HepG2 (cell line): ENCODE data around the gene TAP1. TPM values are rescaled to one million over a fixed set of nuclear protein-coding genes. Genes with fewer than 3 reads are reported as not detected.

ENCODE experiments used
- ATAC-seq: fragments of 200-7000 bp; cut with Tn5 transposase; 3 replicates; pipeline ENCODE4 v1.9.1; 2020; ENCODE audit warnings: mild to moderate bottlenecking, moderate library complexity
- BruUV-seq: library from RNA; stranded (reverse); fragments of 400-500 nt; replicated peaks from 2 replicates; lab custom pipeline; 2021; lab: Mats Ljungman, UMichigan
- CTCF ChIA-PET: fragments of 300-600 bp; formaldehyde crosslinking; extraction: SDS; loops from one replicate; lab custom pipeline; 2021; ENCODE audit warnings: low total read pairs, inconsistent platforms, low intra/inter-chr PET ratio; lab: Yijun Ruan, JAX
- POLR2A ChIA-PET: fragments of 350-600 bp; sonication (Branson Sonifier 250); formaldehyde crosslinking; loops from one replicate; lab custom pipeline; 2020; ENCODE audit warnings: antibody characterized with exemption, inconsistent platforms; lab: Yijun Ruan, JAX
- DNase-seq: peaks from one replicate; pipeline ENCODE4 v3.0.0-alpha.2; 2015; ENCODE audit warnings: low spot score
- FAIRE-seq: peaks from 3 replicates; lab custom pipeline; 2011; peaks lifted over from hg19 to GRCh38; lab: Jason Lieb, UNC
- H2AFZ ChIP-seq: one replicate; pipeline ENCODE4 v1.6.1; 2011; ENCODE audit warnings: low read length, inconsistent platforms
- H3K27ac ChIP-seq: fragments of 300-600 bp; 3 replicates; pipeline ENCODE4 v1.8.0; 2011; ENCODE audit warnings: mixed run types, mild to moderate bottlenecking, mixed read lengths, low read length, inconsistent platforms; ENCODE audit not compliant: insufficient read depth; ENCODE audit errors: extremely low read length
- H3K27me3 ChIP-seq, 2 experiments: fragments of 200-600 bp in 1 of 2; 2 replicates in 1 of 2; 3 replicates in 1 of 2; pipeline versions ENCODE4 v1.6.0 to v1.8.0; 2011; ENCODE audit warnings: low read length in 2 of 2, mild to moderate bottlenecking in 2 of 2, moderate library complexity in 2 of 2, inconsistent platforms in 1 of 2; ENCODE audit not compliant: insufficient read depth in 2 of 2, control insufficient read depth in 1 of 2
- H3K36me3 ChIP-seq, 2 experiments: fragments of 200-600 bp in 1 of 2; replicated peaks in 1 of 2; 2 replicates in 1 of 2; 3 replicates in 1 of 2; pipeline versions ENCODE4 v1.5.1 to v1.8.0; 2011; ENCODE audit warnings: low read length in 2 of 2, inconsistent platforms in 1 of 2; ENCODE audit not compliant: insufficient read depth in 2 of 2, control insufficient read depth in 1 of 2
- H3K4me1 ChIP-seq: 2 replicates; pipeline ENCODE4 v1.5.1; 2012; ENCODE audit warnings: low read length, inconsistent platforms; ENCODE audit not compliant: insufficient read depth
- H3K4me2 ChIP-seq: 2 replicates; pipeline ENCODE4 v1.6.0; 2011; ENCODE audit warnings: low read depth, low read length, inconsistent platforms
- H3K4me3 ChIP-seq, 3 experiments: fragments of 200-600 bp in 1 of 3; sonication (generic), shearing (Covaris generic) in 1 of 3; replicated peaks in 1 of 3; 2 replicates each; pipeline ENCODE4 v1.5.1; 2011 to 2016; ENCODE audit warnings: low read length in 3 of 3, inconsistent platforms in 2 of 3, low read depth in 2 of 3, mild to moderate bottlenecking in 2 of 3, control low read depth in 1 of 3, mixed read lengths in 1 of 3; ENCODE audit not compliant: insufficient read depth in 1 of 3
- H3K79me2 ChIP-seq: one replicate; pipeline ENCODE4 v1.6.1; 2011; ENCODE audit warnings: low read length, inconsistent platforms; ENCODE audit not compliant: insufficient read depth
- H3K9ac ChIP-seq: 2 replicates; pipeline ENCODE4 v1.6.0; 2011; ENCODE audit warnings: mild to moderate bottlenecking, low read depth, low read length, inconsistent platforms; ENCODE audit not compliant: insufficient read depth
- H3K9me3 ChIP-seq: 2 replicates; pipeline ENCODE4 v1.5.1; 2012; ENCODE audit warnings: mild to moderate bottlenecking, low read length
- H4K20me1 ChIP-seq: 2 replicates; pipeline ENCODE4 v1.6.0; 2011; ENCODE audit warnings: inconsistent platforms, mild to moderate bottlenecking, low read length, moderate library complexity; ENCODE audit not compliant: insufficient read depth
- MTF1 ChIP-seq: sonication (generic); formaldehyde crosslinking; IDR thresholded peaks from 2 replicates; pipeline ENCODE4 v1.5.0; 2020; ENCODE audit warnings: missing genetic modification reagents
- RFXAP ChIP-seq: sonication (generic); formaldehyde crosslinking; IDR thresholded peaks from 2 replicates; pipeline ENCODE4 v1.4.0; 2020; ENCODE audit warnings: missing genetic modification reagents, borderline replicate concordance
- ZNF563 ChIP-seq: sonication (generic); formaldehyde crosslinking; IDR thresholded peaks from 2 replicates; pipeline ENCODE4 v1.8.0; 2022; ENCODE audit warnings: mild to moderate bottlenecking, moderate library complexity, missing genetic modification reagents
- ZNF891 ChIP-seq: sonication (generic); formaldehyde crosslinking; IDR thresholded peaks from 2 replicates; pipeline ENCODE4 v1.5.0; 2020; ENCODE audit warnings: mild to moderate bottlenecking, missing genetic modification reagents
- WGBS: methylation state at CpG from one replicate; pipeline ENCODE4 v1.1.6; 2017; ENCODE audit warnings: low lambda C conversion rate; 5-methylcytosine and 5-hydroxymethylcytosine counted together
- in situ Hi-C: cut with HindIII; loops from 2 replicates; pipeline ENCODE4 v1.10.0; 2017; ENCODE audit warnings: low pct_unique_long_range_greater_than_20kb; ENCODE audit not compliant: extremely low pct_ligation_motif_present
- intact Hi-C: fragments of 100-400 bp; cut with micrococcal nuclease; formaldehyde crosslinking; loops from one replicate; pipeline ENCODE4 v1.10.0; 2022; ENCODE audit not compliant: unreplicated experiment
- polyA plus RNA-seq, 8 experiments: library from polyadenylated mRNA; depleted of rRNA in 3 of 8; stranded (reverse) in 7 of 8; unstranded in 1 of 8; fragments of >200 nt; fragmentation: Illumina TruSeq in 4 of 8; extraction: Trizol in 4 of 8; gene quantifications; 2 replicates each; pipeline versions ENCODE4 v1.2.1 to v1.2.3, GENCODE V29; 2011 to 2016; ENCODE audit warnings: low read depth in 4 of 8, missing spikeins in 1 of 8, mixed read lengths in 1 of 8; ENCODE audit not compliant: insufficient read depth in 1 of 8
- total RNA-seq, 5 experiments: library from RNA; depleted of rRNA; stranded (reverse); fragments of >200 nt; fragmentation: Illumina TruSeq; extraction: Trizol; gene quantifications; 2 replicates each; pipeline ENCODE4 v1.2.3, GENCODE V29; 2016; ENCODE audit warnings: low read depth in 1 of 5
- TF ChIP-seq, protein P1 (sequence below): sonication (generic); formaldehyde crosslinking; IDR thresholded peaks from 2 replicates; pipeline ENCODE4; 2020; ENCODE audit warnings: missing genetic modification reagents, mild to moderate bottlenecking, borderline replicate concordance

TAP1 gene
- total and polyA plus RNA-seq, 2 of the 13 experiments (the other 11 are each of a cell fraction or from before 2014, with no cell fraction given), result 31.2 to 52.2 TPM

- 30% methylated on average over 2 of the region's 2 CpGs for WGBS
- TF ChIP-seq ZNF563 (no peak), RFXAP (CRISPR knock-in tag) (no peak)
- TF ChIP-seq, protein P1, sequence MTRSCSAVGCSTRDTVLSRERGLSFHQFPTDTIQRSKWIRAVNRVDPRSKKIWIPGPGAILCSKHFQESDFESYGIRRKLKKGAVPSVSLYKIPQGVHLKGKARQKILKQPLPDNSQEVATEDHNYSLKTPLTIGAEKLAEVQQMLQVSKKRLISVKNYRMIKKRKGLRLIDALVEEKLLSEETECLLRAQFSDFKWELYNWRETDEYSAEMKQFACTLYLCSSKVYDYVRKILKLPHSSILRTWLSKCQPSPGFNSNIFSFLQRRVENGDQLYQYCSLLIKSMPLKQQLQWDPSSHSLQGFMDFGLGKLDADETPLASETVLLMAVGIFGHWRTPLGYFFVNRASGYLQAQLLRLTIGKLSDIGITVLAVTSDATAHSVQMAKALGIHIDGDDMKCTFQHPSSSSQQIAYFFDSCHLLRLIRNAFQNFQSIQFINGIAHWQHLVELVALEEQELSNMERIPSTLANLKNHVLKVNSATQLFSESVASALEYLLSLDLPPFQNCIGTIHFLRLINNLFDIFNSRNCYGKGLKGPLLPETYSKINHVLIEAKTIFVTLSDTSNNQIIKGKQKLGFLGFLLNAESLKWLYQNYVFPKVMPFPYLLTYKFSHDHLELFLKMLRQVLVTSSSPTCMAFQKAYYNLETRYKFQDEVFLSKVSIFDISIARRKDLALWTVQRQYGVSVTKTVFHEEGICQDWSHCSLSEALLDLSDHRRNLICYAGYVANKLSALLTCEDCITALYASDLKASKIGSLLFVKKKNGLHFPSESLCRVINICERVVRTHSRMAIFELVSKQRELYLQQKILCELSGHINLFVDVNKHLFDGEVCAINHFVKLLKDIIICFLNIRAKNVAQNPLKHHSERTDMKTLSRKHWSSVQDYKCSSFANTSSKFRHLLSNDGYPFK (CRISPR knock-in tag), result no peak
- Histone ChIP-seq H3K36me3 (no peaks in the 10 kb centered on the region), H3K4me1 (no peaks in the 10 kb centered on the region), H3K4me2 (no peak overlapping the region), H3K27ac (no peak overlapping the region), H3K4me3 (no peak overlapping the region), H3K79me2 (no peaks in the 10 kb centered on the region), H3K9me3 (no peaks in the 10 kb centered on the region), H4K20me1 (no peaks in the 10 kb centered on the region), H3K9ac (no peak overlapping the region), H2AFZ (no peak overlapping the region), H3K27me3 (peaks cover 0 to 24% of the 10 kb centered on the region in 2 experiments; a peak in 2 of 5 replicates)
- POLR2A ChIA-PET, result no interaction called here
- in situ Hi-C loops, result no loop called here
- no peak for FAIRE-seq
- intact Hi-C loops, result no loop called here
- CTCF ChIA-PET, result no interaction called here
- no peak for ATAC-seq
- no peak for DNase-seq
- no TSS peak for BruUV-seq
These were observed 39.4 kb downstream of the TAP1 start for GRCh38 chr6:32814145-32814544.

DNA sequence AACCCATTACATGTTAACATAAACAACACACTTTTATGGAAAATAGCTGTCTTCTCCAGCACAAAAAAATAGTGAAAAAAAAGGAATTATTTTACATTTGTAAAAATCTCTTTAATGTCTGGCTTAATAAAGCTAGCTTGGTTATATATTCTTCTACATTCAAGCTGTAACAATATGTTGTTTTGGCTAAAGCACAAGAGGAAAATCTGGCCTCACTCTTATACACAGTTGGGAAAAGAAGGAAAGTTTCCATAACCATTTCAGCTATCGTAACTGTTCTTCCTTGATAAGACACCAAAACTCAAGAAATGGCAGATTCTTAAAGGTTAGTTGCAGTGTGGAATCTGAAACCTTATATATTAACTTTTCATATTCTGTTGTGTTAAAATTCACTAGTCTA, 44.3 kb downstream of the TAP1 start:
- no peaks in the 10 kb centered on the region for H3K79me2 ChIP-seq
- H2AFZ ChIP-seq, result no peak overlapping the region
- in situ Hi-C loops (no loop called here), intact Hi-C loops (no loop called here)
- peaks cover 1 to 14% of the 10 kb centered on the region in 2 experiments; a peak in 2 of 5 replicates for H3K27me3 ChIP-seq
- 0% methylated on average over 1 of the region's 1 CpG for WGBS
- no peaks in the 10 kb centered on the region for H4K20me1 ChIP-seq
- TF ChIP-seq MTF1 (CRISPR knock-in tag) (no peak), ZNF891 (no peak)
- H3K36me3 ChIP-seq, result no peaks in the 10 kb centered on the region
- ChIA-PET CTCF (no interaction called here), POLR2A (no interaction called here)
- no peak overlapping the region for H3K4me2 ChIP-seq
- H3K9me3 ChIP-seq, result no peaks in the 10 kb centered on the region
- no peak overlapping the region for H3K9ac ChIP-seq
- H3K4me3 ChIP-seq, result no peak overlapping the region
- no TSS peak for BruUV-seq
- FAIRE-seq, result no peak
- no peak for DNase-seq
- ATAC-seq, result no peak
- H3K27ac ChIP-seq, result no peak overlapping the region
- no peaks in the 10 kb centered on the region for H3K4me1 ChIP-seq
